DLD1 (cell line): ENCODE measurements around the gene RNF41.

ENCODE experiments used
- in situ Hi-C: cut with HindIII; loops from 2 replicates; pipeline ENCODE4 v1.10.0; 2017; ENCODE audit warnings: low sequenced_read_pairs

Gene RNF41

GRCh38 chr12:56244494-56244893 lies 22.8 kb upstream of the RNF41 start:
- in situ Hi-C loops, result no loop called here

GRCh38 chr12:56243731-56244181 lies 22.0 kb upstream of the RNF41 start:
- in situ Hi-C loops, result no loop called here

- in situ Hi-C loops, result no loop called here
Measured at GRCh38 chr12:56242986-56243385, 21.3 kb upstream of the RNF41 start.

GRCh38 chr12:56241424-56242303 lies 19.9 kb upstream of the RNF41 start:
- in situ Hi-C loops, result no loop called here

GRCh38 chr12:56237552-56237951 lies 15.8 kb upstream of the RNF41 start:
- in situ Hi-C loops, result no loop called here

GRCh38 chr12:56236985-56237384 lies 15.3 kb upstream of the RNF41 start:
- in situ Hi-C loops, result no loop called here

- in situ Hi-C loops, result no loop called here
Measured at GRCh38 chr12:56236091-56236490, 14.4 kb upstream of the RNF41 start.

GRCh38 chr12:56234746-56235436 lies 13.2 kb upstream of the RNF41 start:
- in situ Hi-C loops, result no loop called here

GRCh38 chr12:56231184-56231582 lies 9.5 kb upstream of the RNF41 start:
- in situ Hi-C loops, result no loop called here

GRCh38 chr12:56230432-56231183 lies 8.9 kb upstream of the RNF41 start:
- in situ Hi-C loops, result no loop called here

GRCh38 chr12:56229916-56230431 lies 8.3 kb upstream of the RNF41 start, which contains the start of gene SLC39A5:
Gene SLC39A5 (plus strand): TSS chr12:56230051. CDS start chr12:56231275, 1,224 bp downstream.
- in situ Hi-C loops, result no loop called here

GRCh38 chr12:56229082-56229481 lies 7.4 kb upstream of the RNF41 start:
- in situ Hi-C loops, result no loop called here

GRCh38 chr12:56224954-56225353 lies 3.2 kb upstream of the RNF41 start:
- in situ Hi-C loops, result no loop called here

- in situ Hi-C loops, result no loop called here
Measured at GRCh38 chr12:56224102-56224701, 2.5 kb upstream of the RNF41 start, which contains the start of gene NABP2. Gene NABP2 (plus strand): TSS chr12:56224342. CDS start chr12:56224857, 515 bp downstream.

- in situ Hi-C loops, result no loop called here
Measured at GRCh38 chr12:56223571-56224101, 1.9 kb upstream of the RNF41 start.

- in situ Hi-C loops, result no loop called here
Measured at GRCh38 chr12:56222531-56222895, 791 bp upstream of the RNF41 start.

GRCh38 chr12:56221232-56221756 lies 428 bp downstream of the RNF41 start:
- in situ Hi-C loops, result no loop called here

- in situ Hi-C loops, result no loop called here
Measured at GRCh38 chr12:56220611-56221231, 1.0 kb downstream of the RNF41 start.

- in situ Hi-C loops, result no loop called here
Measured at GRCh38 chr12:56219840-56220239, 1.9 kb downstream of the RNF41 start.

- in situ Hi-C loops, result no loop called here
Measured at GRCh38 chr12:56216461-56216860, 5.3 kb downstream of the RNF41 start.
